Effector memory CD8-positive, alpha-beta T cell (primary cell): ENCODE data around the gene FTO.
"Not testable (repeated sequence)": the region's sequence is repeated elsewhere in the genome, so short reads cannot be mapped to it uniquely, and the experiment has no call there.

Experiments
- ATAC-seq: fragments of 150-1000 bp; cut with Tn5 transposase; replicated peaks from 2 replicates; pipeline ENCODE4 v1.10.0; 2021; ENCODE audit warnings: mild to moderate bottlenecking, moderate library complexity
- DNase-seq, 3 experiments: peaks; one replicate each; pipeline ENCODE4 v3.0.0; 2021
- H3K27ac Mint-ChIP-seq, 2 donors: one replicate each; pipeline ENCODE4 v1.8.0; 2022; ENCODE audit warnings: mild to moderate bottlenecking in 2 of 2, mixed read lengths in 2 of 2, moderate library complexity in 2 of 2
- H3K27me3 Mint-ChIP-seq, 2 donors: one replicate each; pipeline ENCODE4 v1.8.0; 2022; ENCODE audit warnings: mixed read lengths in 2 of 2
- H3K36me3 Mint-ChIP-seq: one replicate; pipeline ENCODE4 v1.8.0; 2022; ENCODE audit warnings: mild to moderate bottlenecking, moderate library complexity, mixed read lengths; ENCODE audit not compliant: insufficient read depth
- H3K4me1 Mint-ChIP-seq, 2 donors: one replicate each; pipeline ENCODE4 v1.8.0; 2022; ENCODE audit warnings: low read depth in 2 of 2, mixed read lengths in 2 of 2
- H3K4me3 Mint-ChIP-seq, 2 donors: one replicate each; pipeline ENCODE4 v1.8.0; 2022; ENCODE audit warnings: mild to moderate bottlenecking in 2 of 2, mixed read lengths in 2 of 2, moderate library complexity in 2 of 2
- H3K9me3 Mint-ChIP-seq, 2 donors: one replicate each; pipeline ENCODE4 v1.8.0; 2022; ENCODE audit warnings: mixed read lengths in 2 of 2

FTO gene

GRCh38 chr16:53840456-53840855, 136.5 kb downstream of the FTO start:
- Mint-ChIP-seq H3K27ac (no peak overlapping the region), H3K27me3 (no peaks in the 10 kb centered on the region), H3K9me3 (no peaks in the 10 kb centered on the region), H3K4me3 (no peak overlapping the region), H3K36me3 (peaks cover 9% of the 10 kb centered on the region), H3K4me1 (peaks cover 2 to 11% of the 10 kb centered on the region in 2 donors)
- DNase-seq (no peak), ATAC-seq (no peak)

- H3K9me3 Mint-ChIP-seq: no peaks in the 10 kb centered on the region
- no peak for DNase-seq
- no peak for ATAC-seq
- no peaks in the 10 kb centered on the region for H3K27me3 Mint-ChIP-seq
- H3K4me3 Mint-ChIP-seq: no peak overlapping the region
- peaks cover 15% of the 10 kb centered on the region for H3K36me3 Mint-ChIP-seq
- H3K4me1 Mint-ChIP-seq: peaks cover 0 to 11% of the 10 kb centered on the region in 2 donors
- H3K27ac Mint-ChIP-seq: peak overlapping the region in 1 of 2 donors; percentile 52
Observed at GRCh38 chr16:53841884-53842283, 137.9 kb downstream of the FTO start.

GRCh38 chr16:53843084-53843483, 139.1 kb downstream of the FTO start:
- Mint-ChIP-seq H3K4me3 (no peak overlapping the region), H3K27ac (no peak overlapping the region), H3K4me1 (peaks cover 0 to 4% of the 10 kb centered on the region in 2 donors), H3K27me3 (no peaks in the 10 kb centered on the region), H3K36me3 (peaks cover 15% of the 10 kb centered on the region), H3K9me3 (no peaks in the 10 kb centered on the region)
- ATAC-seq: no peak
- no peak for DNase-seq

GRCh38 chr16:53844804-53845203, 140.8 kb downstream of the FTO start:
- peaks cover 14% of the 10 kb centered on the region for H3K36me3 Mint-ChIP-seq
- no peak overlapping the region for H3K4me3 Mint-ChIP-seq
- no peak for DNase-seq
- no peaks in the 10 kb centered on the region for H3K27me3 Mint-ChIP-seq
- peak overlapping the region in 1 of 2 donors; percentile 15 for H3K27ac Mint-ChIP-seq
- ATAC-seq: no peak
- no peaks in the 10 kb centered on the region for H3K9me3 Mint-ChIP-seq
- H3K4me1 Mint-ChIP-seq: peaks cover 2 to 4% of the 10 kb centered on the region in 2 donors

- not testable (repeated sequence) for H3K9me3 Mint-ChIP-seq, H3K4me3 Mint-ChIP-seq, ATAC-seq, H3K27me3 Mint-ChIP-seq, H3K27ac Mint-ChIP-seq, DNase-seq, H3K4me1 Mint-ChIP-seq
- H3K36me3 Mint-ChIP-seq: peaks cover 11% of the 10 kb centered on the region
Observed at GRCh38 chr16:53846549-53846948, 142.6 kb downstream of the FTO start.

GRCh38 chr16:53846971-53847370, 143.0 kb downstream of the FTO start:
- Mint-ChIP-seq H3K4me3 (no peak overlapping the region), H3K27ac (peak overlapping the region in 1 of 2 donors; percentile 23)

GRCh38 chr16:53848277-53848942, 144.5 kb downstream of the FTO start:
- Mint-ChIP-seq H3K27me3 (no peaks in the 10 kb centered on the region), H3K4me3 (no peak overlapping the region), H3K4me1 (peaks cover 0 to 2% of the 10 kb centered on the region in 2 donors), H3K9me3 (no peaks in the 10 kb centered on the region), H3K27ac (peak overlapping the region; percentile 29 to 49), H3K36me3 (peaks cover 11% of the 10 kb centered on the region)
- ATAC-seq (no peak), DNase-seq (no peak)

More at GRCh38 chr16:53846971-53847370, 143.0 kb downstream of the FTO start:
- H3K9me3 Mint-ChIP-seq: no peaks in the 10 kb centered on the region
- ATAC-seq (no peak), DNase-seq (no peak)
- no peaks in the 10 kb centered on the region for H3K27me3 Mint-ChIP-seq
- peaks cover under 1 to 2% of the 10 kb centered on the region in 2 donors for H3K4me1 Mint-ChIP-seq
- peaks cover 11% of the 10 kb centered on the region for H3K36me3 Mint-ChIP-seq

- Mint-ChIP-seq H3K4me1 (peaks cover 0 to 2% of the 10 kb centered on the region in 2 donors), H3K36me3 (peaks cover 11% of the 10 kb centered on the region), H3K27ac (peak overlapping the region in 1 of 2 donors; percentile 29), H3K27me3 (no peaks in the 10 kb centered on the region), H3K4me3 (no peak overlapping the region), H3K9me3 (no peaks in the 10 kb centered on the region)
- ATAC-seq (no peak), DNase-seq (no peak)
Observed at GRCh38 chr16:53848950-53849349, 145.0 kb downstream of the FTO start.

- no peak overlapping the region for H3K4me3 Mint-ChIP-seq
- no peak overlapping the region for H3K27ac Mint-ChIP-seq
- no peaks in the 10 kb centered on the region for H3K27me3 Mint-ChIP-seq
- no peak for DNase-seq
- ATAC-seq: no peak
- no peaks in the 10 kb centered on the region for H3K9me3 Mint-ChIP-seq
- H3K36me3 Mint-ChIP-seq: peaks cover 7% of the 10 kb centered on the region
- H3K4me1 Mint-ChIP-seq: peaks cover 0 to 2% of the 10 kb centered on the region in 2 donors
Observed at GRCh38 chr16:53849585-53849984, 145.6 kb downstream of the FTO start.

GRCh38 chr16:53849994-53850393, 146.0 kb downstream of the FTO start:
- H3K27me3 Mint-ChIP-seq: no peaks in the 10 kb centered on the region
- no peaks in the 10 kb centered on the region for H3K9me3 Mint-ChIP-seq
- no peak overlapping the region for H3K4me3 Mint-ChIP-seq
- peaks cover 7% of the 10 kb centered on the region for H3K36me3 Mint-ChIP-seq
- peaks cover 0 to 2% of the 10 kb centered on the region in 2 donors for H3K4me1 Mint-ChIP-seq
- H3K27ac Mint-ChIP-seq: no peak overlapping the region
- ATAC-seq: no peak
- no peak for DNase-seq

- ATAC-seq (no peak), DNase-seq (no peak)
- Mint-ChIP-seq H3K4me3 (no peak overlapping the region), H3K27ac (no peak overlapping the region), H3K9me3 (no peaks in the 10 kb centered on the region), H3K4me1 (peaks cover 0 to 2% of the 10 kb centered on the region in 2 donors), H3K27me3 (no peaks in the 10 kb centered on the region), H3K36me3 (no peaks in the 10 kb centered on the region)
Observed at GRCh38 chr16:53852678-53853077, 148.7 kb downstream of the FTO start.

- Mint-ChIP-seq H3K9me3 (no peaks in the 10 kb centered on the region), H3K27ac (no peak overlapping the region), H3K36me3 (no peaks in the 10 kb centered on the region), H3K27me3 (no peaks in the 10 kb centered on the region), H3K4me3 (no peak overlapping the region), H3K4me1 (no peaks in the 10 kb centered on the region)
- ATAC-seq: no peak
- DNase-seq: no peak
Observed at GRCh38 chr16:53855056-53855455, 151.1 kb downstream of the FTO start.

GRCh38 chr16:53855511-53855910, 151.6 kb downstream of the FTO start:
- ATAC-seq (no peak), DNase-seq (no peak)
- Mint-ChIP-seq H3K4me1 (no peaks in the 10 kb centered on the region), H3K36me3 (no peaks in the 10 kb centered on the region), H3K9me3 (no peaks in the 10 kb centered on the region), H3K27ac (no peak overlapping the region), H3K4me3 (no peak overlapping the region), H3K27me3 (no peaks in the 10 kb centered on the region)

GRCh38 chr16:53859995-53860540, 156.1 kb downstream of the FTO start:
- DNase-seq: no peak
- no peak overlapping the region for H3K4me3 Mint-ChIP-seq
- no peak for ATAC-seq
- no peaks in the 10 kb centered on the region for H3K4me1 Mint-ChIP-seq
- peaks cover 6% of the 10 kb centered on the region for H3K36me3 Mint-ChIP-seq
- no peaks in the 10 kb centered on the region for H3K9me3 Mint-ChIP-seq
- no peaks in the 10 kb centered on the region for H3K27me3 Mint-ChIP-seq
- no peak overlapping the region for H3K27ac Mint-ChIP-seq
